ENCODE measurements around the gene RAB44. TPM values are rescaled to one million over a fixed set of nuclear protein-coding genes. Genes with fewer than 3 reads are reported as not detected.
A peak's percentile ranks its signal among the peaks of the same experiment; 100 is the strongest.

The RAB44 gene
- total RNA-seq, 4 donors from 2014 or later = 0.14 to 1.1 (median 0.46) TPM

DNA sequence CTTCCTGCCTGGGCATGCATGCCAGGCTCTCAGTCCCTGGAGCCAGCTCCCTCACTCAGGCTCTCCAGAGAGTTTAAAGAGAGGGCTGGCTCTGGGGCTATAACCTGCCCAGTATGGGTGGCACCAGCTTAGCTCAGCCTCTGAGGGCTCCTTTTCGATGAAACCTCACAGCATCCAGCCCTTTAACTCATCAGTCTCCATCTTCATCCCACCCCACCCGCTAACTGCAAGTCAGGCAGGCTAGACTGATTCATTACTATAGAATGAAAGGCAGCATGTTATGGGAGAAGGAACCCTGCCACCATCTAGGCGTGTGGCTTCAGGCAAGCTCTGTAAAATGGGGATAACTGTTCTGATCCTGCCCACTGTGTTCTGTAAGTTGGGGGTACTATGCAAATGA, 53.5 kb downstream of the RAB44 start:
- no peak for TF ChIP-seq POLR2AphosphoS5 (IDR thresholded peaks at IDR 0.05)
- no peak for TF ChIP-seq EP300 (IDR thresholded peaks at IDR 0.05; ENCODE audit: low read depth)
- TF ChIP-seq POLR2A (IDR thresholded peaks at IDR 0.05) = no peak
- TF ChIP-seq, protein P1, sequence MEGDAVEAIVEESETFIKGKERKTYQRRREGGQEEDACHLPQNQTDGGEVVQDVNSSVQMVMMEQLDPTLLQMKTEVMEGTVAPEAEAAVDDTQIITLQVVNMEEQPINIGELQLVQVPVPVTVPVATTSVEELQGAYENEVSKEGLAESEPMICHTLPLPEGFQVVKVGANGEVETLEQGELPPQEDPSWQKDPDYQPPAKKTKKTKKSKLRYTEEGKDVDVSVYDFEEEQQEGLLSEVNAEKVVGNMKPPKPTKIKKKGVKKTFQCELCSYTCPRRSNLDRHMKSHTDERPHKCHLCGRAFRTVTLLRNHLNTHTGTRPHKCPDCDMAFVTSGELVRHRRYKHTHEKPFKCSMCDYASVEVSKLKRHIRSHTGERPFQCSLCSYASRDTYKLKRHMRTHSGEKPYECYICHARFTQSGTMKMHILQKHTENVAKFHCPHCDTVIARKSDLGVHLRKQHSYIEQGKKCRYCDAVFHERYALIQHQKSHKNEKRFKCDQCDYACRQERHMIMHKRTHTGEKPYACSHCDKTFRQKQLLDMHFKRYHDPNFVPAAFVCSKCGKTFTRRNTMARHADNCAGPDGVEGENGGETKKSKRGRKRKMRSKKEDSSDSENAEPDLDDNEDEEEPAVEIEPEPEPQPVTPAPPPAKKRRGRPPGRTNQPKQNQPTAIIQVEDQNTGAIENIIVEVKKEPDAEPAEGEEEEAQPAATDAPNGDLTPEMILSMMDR (IDR thresholded peaks at IDR 0.05) = no peak
- no peaks in the 10 kb centered on the region for H3K36me3 ChIP-seq
- peak overlapping the region in 1 of 4 donors; percentile 73 for H3K27ac ChIP-seq
- in situ Hi-C loops (cut with MboI; ENCODE audit: low pct_ligation_motif_present in 1 of 4, low pct_unique_long_range_greater_than_20kb in 1 of 4, low sequenced_read_pairs in 3 of 4) = loop anchor here (10.0 to 25.0 kb wide), 5 partner anchors 126 to 461 kb away; partner anchors contain the start of gene FGD2 (in 1 of the 4)
- peaks cover 22 to 53% (median 33%) of the 10 kb centered on the region in 4 donors for H3K4me1 ChIP-seq
- no peaks in the 10 kb centered on the region for H3K9me3 ChIP-seq
- no peaks in the 10 kb centered on the region for H3K27me3 ChIP-seq
- intact Hi-C loops (cut with DNase I; ENCODE audit: low total_unique reads) = loop anchor here (10.0 kb wide), 1 partner anchor 66 kb away; no protein-coding TSS in a partner anchor
- WGBS, 2 donors (ENCODE audit: low coverage in 1 of 2) = 67 to 83% methylated on average over 1 to 3 of the region's 3 CpGs
- H3K4me3 ChIP-seq = no peak overlapping the region
- DNase-seq = no peak

DNA sequence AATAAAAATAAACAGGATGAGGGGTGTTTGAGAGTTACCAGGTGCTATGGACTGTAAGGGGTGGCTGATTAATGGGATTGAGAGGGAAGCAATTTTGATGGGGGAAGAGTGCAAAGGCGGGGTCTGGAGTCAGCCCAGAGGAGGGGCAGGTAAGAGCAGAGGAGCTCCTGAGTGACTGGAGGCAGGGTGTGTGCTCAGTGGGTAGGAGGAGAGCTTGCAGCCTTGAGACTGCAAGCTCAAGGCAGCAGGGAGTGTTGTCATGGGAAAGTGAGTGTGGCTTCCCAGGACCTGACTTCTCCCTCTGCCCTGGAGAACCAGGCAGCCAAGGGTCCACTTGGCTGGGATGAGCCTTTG, 54.2 kb downstream of the RAB44 start:
- no peak for DNase-seq
- H3K27ac ChIP-seq = peak overlapping the region; percentile 63 to 79 (median 73)

DNA sequence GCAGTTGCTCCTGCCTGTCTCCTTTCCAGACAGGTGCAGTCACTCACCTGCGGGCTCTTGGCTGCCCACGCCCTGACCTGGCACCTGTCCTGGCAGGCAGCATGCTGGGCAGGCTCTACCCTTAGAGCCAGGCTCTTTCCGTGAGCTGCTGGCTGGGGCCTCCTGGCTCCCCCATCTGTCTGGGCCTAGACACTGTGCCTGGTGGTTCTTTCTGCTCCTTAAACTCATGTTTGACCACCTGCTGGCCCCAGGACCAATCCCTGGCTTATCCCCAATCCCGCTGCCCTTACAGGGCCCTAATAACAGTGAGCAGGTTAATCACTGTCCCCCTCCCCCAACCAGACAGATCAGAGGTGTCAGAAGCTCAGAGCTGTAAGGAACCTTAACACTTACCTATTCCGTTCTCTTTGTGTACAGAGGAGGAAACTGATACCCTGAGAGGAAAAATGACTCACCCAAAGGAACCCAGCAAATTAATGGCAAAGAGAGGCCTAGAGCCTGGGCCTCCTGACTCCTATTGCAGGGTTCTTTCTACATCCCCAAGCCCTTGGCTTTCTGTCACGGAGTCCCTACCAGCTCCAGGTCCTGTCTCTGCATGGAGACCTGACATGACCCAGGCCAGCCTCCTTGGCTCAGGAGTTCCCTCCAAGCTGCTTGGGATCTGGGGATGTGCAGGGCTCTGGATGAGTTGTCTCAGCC, 54.7 kb downstream of the RAB44 start:
- H3K27ac ChIP-seq = peak overlapping the region; percentile 63 to 79 (median 73)
- peaks cover 22 to 65% (median 37%) of the 10 kb centered on the region in 4 donors for H3K4me1 ChIP-seq
- intact Hi-C loops (cut with DNase I; ENCODE audit: low total_unique reads) = loop anchor here (10.0 kb wide), 1 partner anchor 68 kb away; no protein-coding TSS in a partner anchor
- H3K4me3 ChIP-seq = no peak overlapping the region
- 55% methylated on average over 6 of the region's 6 CpGs; no CpG with 5 or more reads in 1 of the 2 donors for WGBS, 2 donors (ENCODE audit: low coverage in 1 of 2)
- in situ Hi-C loops (cut with MboI; ENCODE audit: low pct_ligation_motif_present in 1 of 4, low pct_unique_long_range_greater_than_20kb in 1 of 4, low sequenced_read_pairs in 3 of 4) = loop anchor here (10.0 to 25.0 kb wide), 5 partner anchors 128 to 460 kb away; partner anchors contain the start of gene FGD2 (in 1 of the 4)
- TF ChIP-seq, protein P1 (IDR thresholded peaks at IDR 0.05) = no peak
- TF ChIP-seq POLR2AphosphoS5 (IDR thresholded peaks at IDR 0.05) = peak in 1 of 3 donors; percentile 52
- TF ChIP-seq EP300 (IDR thresholded peaks at IDR 0.05; ENCODE audit: low read depth) = no peak
- peak; percentile 16 for TF ChIP-seq POLR2A (IDR thresholded peaks at IDR 0.05)
- peak; percentile 70 for DNase-seq
- H3K9me3 ChIP-seq = no peaks in the 10 kb centered on the region
- H3K36me3 ChIP-seq = no peaks in the 10 kb centered on the region
- no peaks in the 10 kb centered on the region for H3K27me3 ChIP-seq

More for the DNA sequence above, 54.2 kb downstream of the RAB44 start:
- WGBS, 2 donors (ENCODE audit: low coverage in 1 of 2) = 21 to 75% methylated on average over 1 of the region's 1 CpG
- Histone ChIP-seq H3K27me3 (no peaks in the 10 kb centered on the region), H3K4me3 (no peak overlapping the region), H3K36me3 (no peaks in the 10 kb centered on the region), H3K9me3 (no peaks in the 10 kb centered on the region), H3K4me1 (peaks cover 22 to 60% (median 36%) of the 10 kb centered on the region in 4 donors)
- intact Hi-C loops (cut with DNase I; ENCODE audit: low total_unique reads) = loop anchor here (10.0 kb wide), 1 partner anchor 67 kb away; no protein-coding TSS in a partner anchor
- TF ChIP-seq EP300 (IDR thresholded peaks at IDR 0.05; ENCODE audit: low read depth) = no peak
- TF ChIP-seq, protein P1 (IDR thresholded peaks at IDR 0.05) = no peak
- TF ChIP-seq POLR2AphosphoS5 (IDR thresholded peaks at IDR 0.05) = no peak
- TF ChIP-seq POLR2A (IDR thresholded peaks at IDR 0.05) = no peak
- in situ Hi-C loops (cut with MboI; ENCODE audit: low pct_ligation_motif_present in 1 of 4, low pct_unique_long_range_greater_than_20kb in 1 of 4, low sequenced_read_pairs in 3 of 4) = loop anchor here (10.0 to 25.0 kb wide), 5 partner anchors 127 to 460 kb away; partner anchors contain the start of gene FGD2 (in 1 of the 4)

DNA sequence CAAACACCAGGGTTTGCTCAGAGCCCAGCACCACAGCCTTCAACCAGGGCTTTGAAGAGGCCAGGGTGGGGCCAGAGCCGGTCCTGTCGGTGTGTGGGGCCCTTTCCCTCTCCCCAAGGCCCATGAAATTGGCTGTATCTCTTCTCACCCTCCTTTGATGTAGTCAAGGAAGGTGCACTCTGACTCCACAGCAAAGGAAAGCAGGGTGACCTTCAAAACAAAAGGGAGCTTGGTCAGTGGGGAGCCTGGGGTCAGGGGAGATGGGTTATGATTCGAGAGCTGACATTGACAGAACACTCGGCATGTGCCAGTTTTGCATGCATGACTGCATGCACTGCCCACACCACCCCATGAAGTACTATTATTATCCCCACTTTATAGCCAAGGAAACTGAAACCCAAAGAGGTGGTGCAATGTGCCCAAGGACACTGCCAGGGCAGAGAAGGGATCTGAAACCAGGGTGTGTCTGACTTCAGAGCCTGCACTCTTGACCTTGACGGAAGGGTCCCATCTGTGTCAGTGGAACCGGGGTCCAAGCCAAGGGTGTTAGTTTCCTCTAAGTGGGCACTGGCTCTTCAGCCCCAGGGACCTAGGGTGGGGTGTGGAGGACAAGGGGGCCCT, 55.4 kb downstream of the RAB44 start:
- no peaks in the 10 kb centered on the region for H3K27me3 ChIP-seq
- peaks cover 22 to 72% (median 39%) of the 10 kb centered on the region in 4 donors for H3K4me1 ChIP-seq
- TF ChIP-seq, protein P1 (IDR thresholded peaks at IDR 0.05) = no peak
- TF ChIP-seq POLR2AphosphoS5 (IDR thresholded peaks at IDR 0.05) (peak in 2 of 3 donors; percentile 39 to 51), POLR2A (IDR thresholded peaks at IDR 0.05) (no peak), EP300 (IDR thresholded peaks at IDR 0.05; ENCODE audit: low read depth) (no peak)
- no peaks in the 10 kb centered on the region for H3K36me3 ChIP-seq
- intact Hi-C loops (cut with DNase I; ENCODE audit: low total_unique reads) (loop anchor here (10.0 kb wide), 1 partner anchor 68 kb away; no protein-coding TSS in a partner anchor), in situ Hi-C loops (cut with MboI; ENCODE audit: low pct_ligation_motif_present in 1 of 4, low pct_unique_long_range_greater_than_20kb in 1 of 4, low sequenced_read_pairs in 3 of 4) (loop anchor here (10.0 to 25.0 kb wide), 5 partner anchors 128 to 459 kb away; partner anchors contain the start of gene FGD2 (in 1 of the 4))
- H3K27ac ChIP-seq = peak overlapping the region; percentile 63 to 79 (median 73)
- peak; percentile 75 for DNase-seq
- H3K9me3 ChIP-seq = no peaks in the 10 kb centered on the region
- WGBS, 2 donors (ENCODE audit: low coverage in 1 of 2) = 10 to 37% methylated on average over 2 to 6 of the region's 6 CpGs
- no peak overlapping the region for H3K4me3 ChIP-seq
